ENCODE measurements around the gene PRKAG3.

DNA sequence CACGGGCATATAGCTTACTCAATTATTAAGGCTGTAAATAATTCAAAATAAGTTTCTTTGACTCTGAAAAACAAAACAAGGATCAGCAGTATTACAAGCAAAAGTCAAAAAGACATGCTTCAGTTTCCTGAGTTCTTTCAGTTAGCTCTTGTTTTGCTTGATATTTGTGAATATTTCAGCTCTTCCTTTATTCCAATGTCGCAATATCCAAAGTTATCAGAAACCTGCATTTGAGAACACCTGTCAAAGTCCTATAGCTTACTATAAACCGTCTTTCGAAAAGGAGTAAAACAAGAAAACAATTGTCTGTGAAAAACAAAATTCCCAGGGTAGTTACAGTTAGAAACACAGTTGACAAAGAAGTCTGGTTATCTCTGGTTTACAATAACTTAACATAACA is 34.9 kb downstream of the PRKAG3 start:
- TF ChIP-seq, protein P1, sequence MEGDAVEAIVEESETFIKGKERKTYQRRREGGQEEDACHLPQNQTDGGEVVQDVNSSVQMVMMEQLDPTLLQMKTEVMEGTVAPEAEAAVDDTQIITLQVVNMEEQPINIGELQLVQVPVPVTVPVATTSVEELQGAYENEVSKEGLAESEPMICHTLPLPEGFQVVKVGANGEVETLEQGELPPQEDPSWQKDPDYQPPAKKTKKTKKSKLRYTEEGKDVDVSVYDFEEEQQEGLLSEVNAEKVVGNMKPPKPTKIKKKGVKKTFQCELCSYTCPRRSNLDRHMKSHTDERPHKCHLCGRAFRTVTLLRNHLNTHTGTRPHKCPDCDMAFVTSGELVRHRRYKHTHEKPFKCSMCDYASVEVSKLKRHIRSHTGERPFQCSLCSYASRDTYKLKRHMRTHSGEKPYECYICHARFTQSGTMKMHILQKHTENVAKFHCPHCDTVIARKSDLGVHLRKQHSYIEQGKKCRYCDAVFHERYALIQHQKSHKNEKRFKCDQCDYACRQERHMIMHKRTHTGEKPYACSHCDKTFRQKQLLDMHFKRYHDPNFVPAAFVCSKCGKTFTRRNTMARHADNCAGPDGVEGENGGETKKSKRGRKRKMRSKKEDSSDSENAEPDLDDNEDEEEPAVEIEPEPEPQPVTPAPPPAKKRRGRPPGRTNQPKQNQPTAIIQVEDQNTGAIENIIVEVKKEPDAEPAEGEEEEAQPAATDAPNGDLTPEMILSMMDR (IDR thresholded peaks at IDR 0.05): no peak
- TF ChIP-seq POLR2A (IDR thresholded peaks at IDR 0.05): no peak
